Measurements from ENCODE around the gene KIF1A.

Gene KIF1A

DNA sequence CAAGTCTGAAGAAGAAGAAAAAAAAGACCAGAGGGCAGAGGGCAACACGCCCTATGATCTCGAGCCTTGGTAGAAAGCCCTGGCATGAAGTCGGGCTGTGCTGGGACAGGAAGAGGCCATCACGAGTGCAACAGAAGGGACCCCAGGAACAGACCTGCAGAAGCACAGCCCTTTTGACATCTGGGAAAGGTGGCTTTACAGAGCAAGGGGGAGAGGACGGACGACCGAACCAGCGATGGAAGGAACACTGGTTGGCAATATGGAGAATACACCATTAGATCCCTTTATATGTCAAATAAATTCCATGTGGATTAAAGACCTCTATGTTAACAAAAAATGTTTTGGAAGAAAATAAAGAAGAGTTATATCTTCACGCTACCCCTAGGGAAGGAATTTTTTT, 10.7 kb downstream of the KIF1A start:
- Histone ChIP-seq H3K9ac (ENCODE audit: low read length) (no peak overlapping the region), H4K20me1 (ENCODE audit: insufficient read depth, low read length) (no peaks in the 10 kb centered on the region), H3K79me2 (ENCODE audit: low read length) (no peaks in the 10 kb centered on the region), H3K36me3 (replicated peaks; ENCODE audit: insufficient read depth, low read length) (no peaks in the 10 kb centered on the region), H2AFZ (ENCODE audit: low read length) (no peak overlapping the region), H3F3A (ENCODE audit: insufficient read depth, low read length) (no peaks in the 10 kb centered on the region), H3K4me2 (ENCODE audit: low read depth, low read length) (no peak overlapping the region), H3K9me2 (replicated peaks; ENCODE audit: insufficient read depth, low read length) (no peaks in the 10 kb centered on the region), H3K9me3 (replicated peaks; ENCODE audit: insufficient read depth, low read length) (no peaks in the 10 kb centered on the region), H3K4me1 (ENCODE audit: low read length) (no peaks in the 10 kb centered on the region), H3K27ac (ENCODE audit: low read length) (no peak overlapping the region), H3K27me3 (replicated peaks; ENCODE audit: insufficient read depth, low read length) (peaks cover 72% of the 10 kb centered on the region), H3K4me3 (ENCODE audit: low read length) (no peak overlapping the region)
- TF ChIP-seq, protein P1, sequence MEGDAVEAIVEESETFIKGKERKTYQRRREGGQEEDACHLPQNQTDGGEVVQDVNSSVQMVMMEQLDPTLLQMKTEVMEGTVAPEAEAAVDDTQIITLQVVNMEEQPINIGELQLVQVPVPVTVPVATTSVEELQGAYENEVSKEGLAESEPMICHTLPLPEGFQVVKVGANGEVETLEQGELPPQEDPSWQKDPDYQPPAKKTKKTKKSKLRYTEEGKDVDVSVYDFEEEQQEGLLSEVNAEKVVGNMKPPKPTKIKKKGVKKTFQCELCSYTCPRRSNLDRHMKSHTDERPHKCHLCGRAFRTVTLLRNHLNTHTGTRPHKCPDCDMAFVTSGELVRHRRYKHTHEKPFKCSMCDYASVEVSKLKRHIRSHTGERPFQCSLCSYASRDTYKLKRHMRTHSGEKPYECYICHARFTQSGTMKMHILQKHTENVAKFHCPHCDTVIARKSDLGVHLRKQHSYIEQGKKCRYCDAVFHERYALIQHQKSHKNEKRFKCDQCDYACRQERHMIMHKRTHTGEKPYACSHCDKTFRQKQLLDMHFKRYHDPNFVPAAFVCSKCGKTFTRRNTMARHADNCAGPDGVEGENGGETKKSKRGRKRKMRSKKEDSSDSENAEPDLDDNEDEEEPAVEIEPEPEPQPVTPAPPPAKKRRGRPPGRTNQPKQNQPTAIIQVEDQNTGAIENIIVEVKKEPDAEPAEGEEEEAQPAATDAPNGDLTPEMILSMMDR (IDR thresholded peaks at IDR 0.05; ENCODE audit: low read length), result no peak
- TF ChIP-seq EZH2phosphoT487 (IDR thresholded peaks at IDR 0.05; ENCODE audit: low read length) (no peak), EZH2 (optimal IDR thresholded peaks at IDR 0.05; ENCODE audit: low read depth, low read length) (no peak)
- no peak for DNase-seq

DNA sequence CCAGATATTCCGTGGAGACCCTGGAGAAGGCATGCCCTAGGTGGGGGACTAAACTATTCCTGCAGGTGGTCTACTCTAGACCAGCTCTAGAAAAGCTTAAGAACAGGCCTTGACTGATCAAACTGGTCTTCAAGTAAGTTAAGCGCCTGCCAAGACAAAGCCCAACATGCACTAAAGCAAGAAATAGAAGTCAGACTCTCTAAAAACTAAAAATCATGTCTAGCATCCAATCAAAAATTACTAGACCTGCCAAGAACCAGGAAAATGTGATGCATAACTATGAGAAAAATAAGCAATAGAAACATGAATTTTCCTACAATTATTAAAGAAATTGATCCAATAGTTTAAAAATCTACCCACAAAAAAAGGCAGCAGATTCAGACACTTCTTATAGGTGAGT, 13.6 kb downstream of the KIF1A start:
- Histone ChIP-seq H3K79me2 (ENCODE audit: low read length) (no peaks in the 10 kb centered on the region), H3K4me1 (ENCODE audit: low read length) (no peaks in the 10 kb centered on the region), H3K27me3 (replicated peaks; ENCODE audit: insufficient read depth, low read length) (peaks cover 76% of the 10 kb centered on the region), H3K9me3 (replicated peaks; ENCODE audit: insufficient read depth, low read length) (no peaks in the 10 kb centered on the region), H3K4me3 (ENCODE audit: low read length) (no peak overlapping the region), H2AFZ (ENCODE audit: low read length) (no peak overlapping the region), H3K36me3 (replicated peaks; ENCODE audit: insufficient read depth, low read length) (no peaks in the 10 kb centered on the region), H4K20me1 (ENCODE audit: insufficient read depth, low read length) (no peaks in the 10 kb centered on the region), H3K27ac (ENCODE audit: low read length) (no peak overlapping the region), H3K9ac (ENCODE audit: low read length) (no peak overlapping the region), H3K4me2 (ENCODE audit: low read depth, low read length) (no peak overlapping the region), H3F3A (ENCODE audit: insufficient read depth, low read length) (no peaks in the 10 kb centered on the region), H3K9me2 (replicated peaks; ENCODE audit: insufficient read depth, low read length) (no peaks in the 10 kb centered on the region)
- no peak for TF ChIP-seq EZH2 (optimal IDR thresholded peaks at IDR 0.05; ENCODE audit: low read depth, low read length)
- TF ChIP-seq EZH2phosphoT487 (IDR thresholded peaks at IDR 0.05; ENCODE audit: low read length), result no peak
- TF ChIP-seq, protein P1 (IDR thresholded peaks at IDR 0.05; ENCODE audit: low read length), result no peak
- no peak for DNase-seq

DNA sequence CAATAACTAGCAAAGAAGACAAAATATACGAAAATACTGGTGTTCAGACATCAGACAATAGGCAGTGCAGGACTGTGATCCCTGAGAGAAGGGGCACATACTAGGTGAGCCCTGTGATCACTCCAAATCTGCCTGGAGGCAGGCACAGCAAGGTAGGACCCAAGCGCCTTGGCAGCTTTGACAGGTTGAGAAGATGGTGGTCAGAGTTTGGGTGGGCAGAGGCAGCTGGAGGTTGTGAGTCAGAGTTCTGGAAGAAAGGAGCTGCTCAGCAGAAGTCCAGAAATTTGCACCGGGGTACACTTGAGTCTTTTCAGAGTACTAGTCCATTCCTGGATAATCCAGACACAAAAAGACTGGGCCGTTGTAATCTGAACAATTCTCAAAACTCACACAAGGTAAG, 14.0 kb downstream of the KIF1A start:
- no peaks in the 10 kb centered on the region for H3K9me2 ChIP-seq (replicated peaks; ENCODE audit: insufficient read depth, low read length)
- TF ChIP-seq EZH2 (optimal IDR thresholded peaks at IDR 0.05; ENCODE audit: low read depth, low read length) (no peak), EZH2phosphoT487 (IDR thresholded peaks at IDR 0.05; ENCODE audit: low read length) (no peak)
- peaks cover 80% of the 10 kb centered on the region for H3K27me3 ChIP-seq (replicated peaks; ENCODE audit: insufficient read depth, low read length)
- H4K20me1 ChIP-seq (ENCODE audit: insufficient read depth, low read length), result no peaks in the 10 kb centered on the region
- no peaks in the 10 kb centered on the region for H3F3A ChIP-seq (ENCODE audit: insufficient read depth, low read length)
- no peak overlapping the region for H3K4me3 ChIP-seq (ENCODE audit: low read length)
- H3K27ac ChIP-seq (ENCODE audit: low read length), result no peak overlapping the region
- H3K9ac ChIP-seq (ENCODE audit: low read length), result no peak overlapping the region
- no peak for DNase-seq
- H3K4me1 ChIP-seq (ENCODE audit: low read length), result no peaks in the 10 kb centered on the region
- H3K36me3 ChIP-seq (replicated peaks; ENCODE audit: insufficient read depth, low read length), result no peaks in the 10 kb centered on the region
- no peaks in the 10 kb centered on the region for H3K79me2 ChIP-seq (ENCODE audit: low read length)
- H2AFZ ChIP-seq (ENCODE audit: low read length), result no peak overlapping the region
- H3K4me2 ChIP-seq (ENCODE audit: low read depth, low read length), result no peak overlapping the region
- H3K9me3 ChIP-seq (replicated peaks; ENCODE audit: insufficient read depth, low read length), result no peaks in the 10 kb centered on the region

DNA sequence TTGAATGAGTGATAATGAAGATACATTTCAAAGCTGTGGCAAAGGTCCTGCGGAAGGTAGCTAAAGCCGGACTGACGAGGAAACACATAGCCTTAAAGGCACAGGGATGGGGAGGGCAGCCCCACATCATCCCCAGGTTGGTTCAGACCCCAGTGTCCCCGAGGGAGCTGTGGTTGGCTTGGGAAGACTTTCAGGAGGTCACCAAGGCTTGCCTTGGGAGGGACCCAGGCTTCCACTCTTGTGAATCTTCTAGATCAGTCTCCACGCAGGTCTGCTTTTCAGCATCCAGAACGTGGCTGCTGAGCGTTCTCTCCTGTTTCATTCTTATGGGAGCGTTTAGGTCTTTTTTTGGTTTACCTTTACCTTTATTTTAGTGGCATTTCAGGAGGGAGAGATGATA, 16.8 kb downstream of the KIF1A start:
- no peaks in the 10 kb centered on the region for H3K9me2 ChIP-seq (replicated peaks; ENCODE audit: insufficient read depth, low read length)
- H3K9ac ChIP-seq (ENCODE audit: low read length), result no peak overlapping the region
- no peak for DNase-seq
- no peaks in the 10 kb centered on the region for H3K4me1 ChIP-seq (ENCODE audit: low read length)
- H3K27ac ChIP-seq (ENCODE audit: low read length), result no peak overlapping the region
- H2AFZ ChIP-seq (ENCODE audit: low read length), result no peak overlapping the region
- peaks cover 88% of the 10 kb centered on the region for H3K27me3 ChIP-seq (replicated peaks; ENCODE audit: insufficient read depth, low read length)
- H3K4me3 ChIP-seq (ENCODE audit: low read length), result no peak overlapping the region
- no peaks in the 10 kb centered on the region for H3K9me3 ChIP-seq (replicated peaks; ENCODE audit: insufficient read depth, low read length)
- no peaks in the 10 kb centered on the region for H4K20me1 ChIP-seq (ENCODE audit: insufficient read depth, low read length)
- no peaks in the 10 kb centered on the region for H3K79me2 ChIP-seq (ENCODE audit: low read length)
- H3K36me3 ChIP-seq (replicated peaks; ENCODE audit: insufficient read depth, low read length), result no peaks in the 10 kb centered on the region
- TF ChIP-seq EZH2 (optimal IDR thresholded peaks at IDR 0.05; ENCODE audit: low read depth, low read length) (no peak), EZH2phosphoT487 (IDR thresholded peaks at IDR 0.05; ENCODE audit: low read length) (no peak)
- TF ChIP-seq, protein P1 (IDR thresholded peaks at IDR 0.05; ENCODE audit: low read length), result no peak
- H3F3A ChIP-seq (ENCODE audit: insufficient read depth, low read length), result no peaks in the 10 kb centered on the region
- no peak overlapping the region for H3K4me2 ChIP-seq (ENCODE audit: low read depth, low read length)

Data from MM.1S (cell line).